ENCODE results near the gene CCDC97.

DNA sequence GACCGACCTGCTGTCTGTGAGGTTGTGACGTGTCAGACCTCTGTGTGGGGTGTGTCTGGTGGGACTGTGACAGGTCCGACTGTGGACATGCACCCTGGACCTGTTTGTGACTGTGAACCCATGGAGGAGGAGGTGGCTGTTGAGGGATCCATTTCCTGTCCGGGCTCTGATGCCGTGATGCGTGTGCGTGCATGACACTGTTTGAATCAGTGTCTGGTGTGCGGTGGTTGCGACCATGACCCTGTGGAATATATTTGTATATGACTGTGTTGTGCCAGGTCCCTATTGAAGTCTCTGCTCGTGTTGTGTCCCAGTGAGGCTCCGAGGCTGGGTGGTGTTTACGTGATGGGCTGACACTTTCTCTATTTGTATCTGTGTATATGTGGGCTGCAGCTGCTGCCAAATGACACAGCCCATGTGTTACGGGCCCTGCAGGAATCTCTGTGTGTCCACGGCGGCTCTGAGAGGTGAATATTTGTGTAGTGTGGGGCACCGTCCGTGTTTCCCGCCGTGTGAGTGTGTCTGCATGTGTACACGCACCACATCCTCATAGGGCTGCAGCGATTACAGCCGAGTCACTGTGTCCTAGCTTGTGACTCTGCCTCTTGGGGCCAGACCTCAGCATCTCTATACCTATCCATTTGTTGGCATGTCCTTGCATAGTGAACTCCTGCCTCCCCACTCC is 18.3 kb downstream of the CCDC97 start:
- no peak for TF ChIP-seq EZH2 (IDR thresholded peaks at IDR 0.05; ENCODE audit: insufficient read depth, low read length)
- TF ChIP-seq, protein P1, sequence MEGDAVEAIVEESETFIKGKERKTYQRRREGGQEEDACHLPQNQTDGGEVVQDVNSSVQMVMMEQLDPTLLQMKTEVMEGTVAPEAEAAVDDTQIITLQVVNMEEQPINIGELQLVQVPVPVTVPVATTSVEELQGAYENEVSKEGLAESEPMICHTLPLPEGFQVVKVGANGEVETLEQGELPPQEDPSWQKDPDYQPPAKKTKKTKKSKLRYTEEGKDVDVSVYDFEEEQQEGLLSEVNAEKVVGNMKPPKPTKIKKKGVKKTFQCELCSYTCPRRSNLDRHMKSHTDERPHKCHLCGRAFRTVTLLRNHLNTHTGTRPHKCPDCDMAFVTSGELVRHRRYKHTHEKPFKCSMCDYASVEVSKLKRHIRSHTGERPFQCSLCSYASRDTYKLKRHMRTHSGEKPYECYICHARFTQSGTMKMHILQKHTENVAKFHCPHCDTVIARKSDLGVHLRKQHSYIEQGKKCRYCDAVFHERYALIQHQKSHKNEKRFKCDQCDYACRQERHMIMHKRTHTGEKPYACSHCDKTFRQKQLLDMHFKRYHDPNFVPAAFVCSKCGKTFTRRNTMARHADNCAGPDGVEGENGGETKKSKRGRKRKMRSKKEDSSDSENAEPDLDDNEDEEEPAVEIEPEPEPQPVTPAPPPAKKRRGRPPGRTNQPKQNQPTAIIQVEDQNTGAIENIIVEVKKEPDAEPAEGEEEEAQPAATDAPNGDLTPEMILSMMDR (IDR thresholded peaks at IDR 0.05; ENCODE audit: insufficient read depth, low read depth, low read length) = no peak
